Right lobe of liver (tissue), 6 donors: ENCODE data around the gene EPHA8. TPM values are rescaled to one million over a fixed set of nuclear protein-coding genes. Genes with fewer than 3 reads are reported as not detected.

Source experiments
- ATAC-seq, 4 donors: fragments of 200-7000 bp; cut with Tn5 transposase; one replicate each; pipeline ENCODE4 v1.9.1; 2020; ENCODE audit warnings: mild to moderate bottlenecking in 4 of 4, moderate library complexity in 4 of 4
- DNase-seq, 3 donors: peaks; one replicate each; pipeline ENCODE4 v3.0.0-alpha.2; 2020
- H3K27ac ChIP-seq, 3 donors: fragments of 200-600 bp; one replicate each; pipeline ENCODE4 v1.8.0; 2022
- H3K27me3 ChIP-seq, 2 donors: fragments of 200-600 bp; one replicate each; pipeline ENCODE4 v1.8.0; 2022
- H3K36me3 ChIP-seq, 4 donors: fragments of 200-600 bp; sonication (generic) in 1 of 4; one replicate each; pipeline versions ENCODE4 v1.5.1 to v1.8.0; 2017 to 2022; ENCODE audit warnings: control low read depth in 1 of 4
- H3K4me1 ChIP-seq, 4 donors: fragments of 200-600 bp; sonication (generic) in 1 of 4; one replicate each; pipeline versions ENCODE4 v1.5.1 to v1.8.0; 2017 to 2022; ENCODE audit warnings: control low read depth in 1 of 4
- H3K4me3 ChIP-seq, 3 donors: fragments of 200-600 bp; one replicate each; pipeline ENCODE4 v1.8.0; 2022
- H3K9me3 ChIP-seq, 4 donors: fragments of 200-600 bp; sonication (generic) in 1 of 4; one replicate each; pipeline versions ENCODE4 v1.5.1 to v1.8.0; 2017 to 2022; ENCODE audit warnings: control low read depth in 1 of 4
- CTCF ChIP-seq, 4 donors: fragments of 200-600 bp in 3 of 4; fragments of 450-650 bp in 1 of 4; IDR thresholded peaks; one replicate each; pipeline versions ENCODE4 v1.5.1 to v1.8.0; 2016 to 2022; ENCODE audit warnings: antibody characterized with exemption in 4 of 4, mild to moderate bottlenecking in 2 of 4
- POLR2A ChIP-seq: fragments of 450-650 bp; IDR thresholded peaks from one replicate; pipeline ENCODE4 v1.6.1; 2017; ENCODE audit warnings: antibody characterized with exemption, mild to moderate bottlenecking
- WGBS: methylation state at CpG from one replicate; pipeline ENCODE4 v1.1.6; 2018; ENCODE audit warnings: low coverage, low lambda C conversion rate; ENCODE audit not compliant: insufficient coverage; ENCODE audit errors: missing lambda C conversion rate; 5-methylcytosine and 5-hydroxymethylcytosine counted together
- intact Hi-C, 2 donors: fragments of 100-400 bp; cut with DNase I; formaldehyde crosslinking; loops; one replicate each; pipeline versions ENCODE4 v1.11.2 to v1.14.1; 2022
- total RNA-seq, 6 experiments: library from RNA; depleted of rRNA in 2 of 6; stranded (reverse); fragments of >200 nt in 2 of 6; fragmentation: NEBNext Ultra II Directional in 3 of 6; extraction: Animal tissue kit (Norgen Biotek cat#: 25700) in 3 of 6; gene quantifications; one replicate each; pipeline versions ENCODE4 v1.1.0 to v1.2.4, GENCODE V29; 2016 to 2023
- donor health status: DM: no; HTN: yes; CAD: no.
- donor health status: DM: no; HTN: no; CAD: no.
- donor health status: DM: no; HTN: no; CAD: no.
- donor health status: DM: no; HTN: yes; CAD: no.
- donor health status: DM: no; HTN: yes; CAD: no.

EPHA8 gene
- total RNA-seq, 6 experiments from 2014 or later = not detected

DNA sequence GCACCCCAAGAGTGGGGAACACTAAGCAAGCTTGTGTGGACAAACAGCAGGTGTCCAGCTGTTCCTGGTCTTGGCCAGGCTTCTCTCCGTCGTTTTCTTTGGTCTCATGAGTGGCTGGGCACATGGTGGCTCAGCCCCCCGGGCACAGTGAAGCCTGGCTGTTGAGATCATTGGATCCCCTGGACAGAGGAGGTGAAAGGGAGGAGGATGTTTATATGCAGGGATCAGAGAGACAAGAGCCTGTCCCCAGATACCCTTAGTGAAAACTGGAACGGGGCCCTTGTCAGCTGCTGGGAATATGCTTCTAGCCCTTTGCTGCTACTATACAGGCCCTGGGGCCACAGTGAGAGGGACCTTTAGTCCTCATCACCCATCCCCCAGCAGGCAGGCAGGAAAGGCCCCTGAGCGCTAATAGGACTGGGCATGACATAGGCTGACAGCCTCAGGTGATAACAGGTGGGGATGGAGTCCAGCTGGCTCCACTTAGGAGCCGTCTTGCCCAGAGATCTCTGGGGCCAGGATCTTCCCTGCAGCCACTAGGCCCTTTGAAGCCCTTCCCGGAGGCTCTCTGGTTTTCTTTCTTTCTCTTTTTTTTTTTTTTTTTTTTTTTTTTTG is 16.4 kb downstream of the EPHA8 start:
- WGBS = 32% methylated on average over 4 of the region's 7 CpGs
- intact Hi-C loops = no loop called here

GRCh38 chr1:22582661-22583635 is 19.7 kb downstream of the EPHA8 start:
- no peaks in the 10 kb centered on the region for H3K27me3 ChIP-seq
- TF ChIP-seq CTCF (IDR thresholded peaks at IDR 0.05) (no peak), POLR2A (no peak)
- WGBS = 78% methylated on average over 17 of the region's 29 CpGs
- ATAC-seq = no peak
- no peak overlapping the region for H3K27ac ChIP-seq
- no peaks in the 10 kb centered on the region for H3K36me3 ChIP-seq
- intact Hi-C loops = no loop called here
- H3K9me3 ChIP-seq = no peaks in the 10 kb centered on the region
- H3K4me1 ChIP-seq = no peaks in the 10 kb centered on the region
- no peak overlapping the region for H3K4me3 ChIP-seq
- no peak for DNase-seq

More for the DNA sequence above, 16.4 kb downstream of the EPHA8 start:
- no peak for ATAC-seq
- no peak overlapping the region for H3K4me3 ChIP-seq
- H3K9me3 ChIP-seq = no peaks in the 10 kb centered on the region
- no peaks in the 10 kb centered on the region for H3K27me3 ChIP-seq
- no peak for TF ChIP-seq CTCF (IDR thresholded peaks at IDR 0.05)
- TF ChIP-seq POLR2A = no peak
- no peak overlapping the region for H3K27ac ChIP-seq
- DNase-seq = no peak
- no peaks in the 10 kb centered on the region for H3K36me3 ChIP-seq
- no peaks in the 10 kb centered on the region for H3K4me1 ChIP-seq

DNA sequence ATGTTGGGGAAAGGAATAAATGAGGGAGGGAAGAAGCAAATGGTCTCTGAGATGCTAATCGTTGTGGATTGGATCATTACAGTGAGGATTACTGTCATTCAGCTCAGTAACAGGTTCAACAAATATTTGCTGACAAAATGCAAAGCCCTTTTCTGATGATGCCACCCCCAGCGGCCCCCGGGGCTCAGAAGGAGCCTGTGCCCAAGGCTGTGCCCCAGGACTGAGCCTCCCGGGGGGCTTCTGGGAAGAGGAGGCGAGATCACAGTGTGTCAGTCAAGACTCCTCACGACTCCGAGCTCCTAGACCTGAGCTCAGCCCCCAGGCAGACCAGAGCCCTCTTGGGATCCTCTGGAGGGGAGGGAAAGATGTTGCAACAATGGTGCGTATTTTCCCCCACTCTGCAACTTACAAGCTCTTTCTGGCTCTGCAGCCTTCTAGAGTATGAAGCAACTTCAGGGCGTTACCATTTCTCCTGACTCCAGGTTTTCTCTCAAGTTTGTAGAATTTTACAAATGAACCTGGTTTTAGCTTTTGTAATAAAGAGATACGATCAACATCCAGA is 20.8 kb downstream of the EPHA8 start:
- ATAC-seq (no peak), DNase-seq (no peak)
- intact Hi-C loops = no loop called here
- Histone ChIP-seq H3K4me3 (no peak overlapping the region), H3K9me3 (no peaks in the 10 kb centered on the region), H3K4me1 (no peaks in the 10 kb centered on the region), H3K27ac (no peak overlapping the region), H3K27me3 (no peaks in the 10 kb centered on the region), H3K36me3 (no peaks in the 10 kb centered on the region)
- TF ChIP-seq CTCF (IDR thresholded peaks at IDR 0.05) (no peak), POLR2A (no peak)
- WGBS = 60% methylated on average over 3 of the region's 10 CpGs

GRCh38 chr1:22584970-22585369 is 21.7 kb downstream of the EPHA8 start:
- intact Hi-C loops = no loop called here
- ATAC-seq = no peak
- Histone ChIP-seq H3K4me1 (no peaks in the 10 kb centered on the region), H3K27me3 (no peaks in the 10 kb centered on the region), H3K27ac (no peak overlapping the region), H3K36me3 (no peaks in the 10 kb centered on the region), H3K9me3 (no peaks in the 10 kb centered on the region), H3K4me3 (no peak overlapping the region)
- WGBS = 76% methylated on average over 6 of the region's 9 CpGs
- DNase-seq = no peak
- TF ChIP-seq CTCF (IDR thresholded peaks at IDR 0.05) (no peak), POLR2A (no peak)
